A549 (cell line): Measurements from ENCODE around the gene CHIC2. TPM values are rescaled to one million over a fixed set of nuclear protein-coding genes. Genes with fewer than 3 reads are reported as not detected.

Source experiments
- ATAC-seq, 2 experiments: fragments of 200-7000 bp in 1 of 2; fragments of >200 bp in 1 of 2; cut with Nextera tagmentation in 1 of 2; cut with Tn5 transposase in 1 of 2; 3 replicates each; pipeline versions ENCODE4 v1.8.0 to v1.9.1; 2018 to 2020; ENCODE audit warnings: mild to moderate bottlenecking in 1 of 2, moderate library complexity in 1 of 2
- CTCF ChIA-PET: fragments of 300-600 bp; sonication (Branson Sonifier 250); formaldehyde crosslinking; extraction: SDS; loops from one replicate; lab custom pipeline; 2021; ENCODE audit warnings: antibody characterized with exemption, inconsistent platforms; lab: Yijun Ruan, JAX
- POLR2A ChIA-PET: fragments of 350-600 bp; formaldehyde crosslinking; extraction: SDS; loops from one replicate; lab custom pipeline; 2021; ENCODE audit warnings: antibody characterized with exemption, inconsistent platforms; lab: Yijun Ruan, JAX
- DNase-seq, 2 experiments: peaks; one replicate each; pipeline versions ENCODE4 v3.0.0 to v3.0.0-alpha.2; 2011 to 2016; ENCODE audit warnings: low read depth in 1 of 2, low spot score in 1 of 2
- FAIRE-seq: peaks from 2 replicates; lab custom pipeline; 2011; peaks lifted over from hg19 to GRCh38; lab: Jason Lieb, UNC
- H3K27ac ChIP-seq, 2 experiments: fragments of >200 bp; sonication (Bioruptor Twin); formaldehyde crosslinking; 3 replicates each; pipeline ENCODE4 v1.5.1; 2016 to 2017
- H3K4me1 ChIP-seq: fragments of >200 bp; sonication (Bioruptor Twin); formaldehyde crosslinking; 3 replicates; pipeline ENCODE4 v1.6.1; 2016
- H3K4me2 ChIP-seq: fragments of >200 bp; sonication (Bioruptor Twin); formaldehyde crosslinking; 3 replicates; pipeline ENCODE4 v1.6.1; 2016
- H3K4me3 ChIP-seq: fragments of >200 bp; sonication (Bioruptor Twin); formaldehyde crosslinking; 3 replicates; pipeline ENCODE4 v1.5.1; 2016
- H3K9me3 ChIP-seq: fragments of >200 bp; sonication (Bioruptor Twin); formaldehyde crosslinking; 3 replicates; pipeline ENCODE4 v1.6.1; 2016
- BCL3 ChIP-seq: fragments of >200 bp; sonication (Bioruptor Twin); formaldehyde crosslinking; IDR thresholded peaks from 3 replicates; pipeline ENCODE4 v1.6.1; 2016
- CBX2 ChIP-seq: fragments of 200-600 bp; sonication (generic); IDR thresholded peaks from 2 replicates; pipeline ENCODE4 v1.6.1; 2016; ENCODE audit warnings: low read depth, mild to moderate bottlenecking, borderline replicate concordance
- CBX8 ChIP-seq: fragments of 200-600 bp; sonication (generic); IDR thresholded peaks from 2 replicates; pipeline ENCODE4 v1.6.1; 2016
- CHD4 ChIP-seq: fragments of 200-600 bp; sonication (generic); IDR thresholded peaks from 2 replicates; pipeline ENCODE4 v1.6.1; 2016; ENCODE audit warnings: antibody characterized with exemption, mild to moderate bottlenecking, borderline replicate concordance
- CTCF ChIP-seq: fragments of >200 bp; sonication (Bioruptor Twin); formaldehyde crosslinking; IDR thresholded peaks from 3 replicates; pipeline ENCODE4 v1.5.1; 2016
- EHF ChIP-seq: fragments of 250-450 bp; sonication (Bioruptor Pico); IDR thresholded peaks from 2 replicates; pipeline ENCODE4 v1.5.0; 2020; ENCODE audit warnings: mild to moderate bottlenecking
- FOSB ChIP-seq: fragments of 250-450 bp; sonication (Bioruptor Pico); IDR thresholded peaks from 2 replicates; pipeline ENCODE4 v1.5.0; 2020; ENCODE audit warnings: mild to moderate bottlenecking, moderate library complexity
- GATA3 ChIP-seq: IDR thresholded peaks from 2 replicates; pipeline ENCODE4 v1.6.1; 2012; ENCODE audit warnings: borderline replicate concordance
- HDAC2 ChIP-seq: fragments of 200-600 bp; sonication (generic); IDR thresholded peaks from 2 replicates; pipeline ENCODE4 v1.6.1; 2016
- HEYL ChIP-seq: fragments of 250-450 bp; sonication (Bioruptor Pico); IDR thresholded peaks from 2 replicates; pipeline ENCODE4 v1.8.0; 2021; ENCODE audit warnings: mild to moderate bottlenecking, moderate library complexity
- HOXA7 ChIP-seq: fragments of 250-450 bp; sonication (Bioruptor Pico); IDR thresholded peaks from 2 replicates; pipeline ENCODE4 v1.5.0; 2020; ENCODE audit warnings: mild to moderate bottlenecking, moderate library complexity
- HOXB13 ChIP-seq: fragments of 250-450 bp; sonication (Bioruptor Pico); IDR thresholded peaks from 2 replicates; pipeline ENCODE4 v1.5.0; 2020; ENCODE audit warnings: low read depth, mild to moderate bottlenecking, moderate library complexity
- HOXB5 ChIP-seq: fragments of 250-450 bp; sonication (Bioruptor Pico); IDR thresholded peaks from 2 replicates; pipeline ENCODE4 v1.5.0; 2020; ENCODE audit warnings: mild to moderate bottlenecking, moderate library complexity
- JUN ChIP-seq, 2 experiments: fragments of >200 bp; sonication (Bioruptor Twin); formaldehyde crosslinking; IDR thresholded peaks; 2 replicates in 1 of 2; 3 replicates in 1 of 2; pipeline ENCODE4 v1.6.1; 2016 to 2017
- JUNB ChIP-seq: fragments of >200 bp; sonication (Bioruptor Twin); formaldehyde crosslinking; IDR thresholded peaks from 2 replicates; pipeline ENCODE4 v1.6.1; 2016
- KDM1A ChIP-seq: fragments of 200-600 bp; sonication (generic); IDR thresholded peaks from 2 replicates; pipeline ENCODE4 v1.6.1; 2016; ENCODE audit warnings: low read depth, mild to moderate bottlenecking
- MAX ChIP-seq: IDR thresholded peaks from 2 replicates; pipeline ENCODE4 v1.6.1; 2012
- MYC ChIP-seq: IDR thresholded peaks from 2 replicates; pipeline ENCODE4 v1.6.1; 2012; ENCODE audit warnings: mild to moderate bottlenecking, inconsistent platforms, low read length, improper control_type of control experiment, borderline replicate concordance
- NFE2L2 ChIP-seq: fragments of 150-350 bp; conservative IDR thresholded peaks from 2 replicates; pipeline ENCODE4 v1.6.1; 2014; ENCODE audit warnings: low read length
- PBX3 ChIP-seq: IDR thresholded peaks from 2 replicates; pipeline ENCODE4 v1.6.1; 2012
- POLR2AphosphoS2 ChIP-seq: conservative IDR thresholded peaks from 2 replicates; pipeline ENCODE4 v1.6.1; 2012; ENCODE audit warnings: low read length, improper control_type of control experiment, inconsistent platforms
- RAD21 ChIP-seq, 2 experiments: fragments of >200 bp in 1 of 2; sonication (Bioruptor Twin) in 1 of 2; formaldehyde crosslinking in 1 of 2; IDR thresholded peaks in 1 of 2; conservative IDR thresholded peaks in 1 of 2; 2 replicates in 1 of 2; 3 replicates in 1 of 2; pipeline ENCODE4 v1.6.1; 2012 to 2018; ENCODE audit warnings: inconsistent platforms in 1 of 2
- RNF2 ChIP-seq: fragments of 200-600 bp; sonication (generic); IDR thresholded peaks from 2 replicates; pipeline ENCODE4 v1.6.1; 2016; ENCODE audit warnings: low read depth, mild to moderate bottlenecking, antibody characterized with exemption, moderate library complexity, borderline replicate concordance
- SMC3 ChIP-seq: fragments of >200 bp; sonication (Bioruptor Twin); formaldehyde crosslinking; IDR thresholded peaks from 3 replicates; pipeline ENCODE4 v1.6.1; 2018; ENCODE audit warnings: inconsistent platforms
- TP53 ChIP-seq: fragments of 250-450 bp; sonication (Bioruptor Pico); IDR thresholded peaks from 2 replicates; pipeline ENCODE4 v1.5.0; 2021; ENCODE audit warnings: mild to moderate bottlenecking, moderate library complexity
- ZFP36 ChIP-seq: fragments of 450-650 bp; IDR thresholded peaks from 2 replicates; pipeline ENCODE4 v1.6.1; 2014; ENCODE audit warnings: borderline replicate concordance; ENCODE audit not compliant: partially characterized antibody
- ZNF302 ChIP-seq: fragments of 250-450 bp; sonication (Bioruptor Pico); IDR thresholded peaks from 2 replicates; pipeline ENCODE4 v1.9.0; 2021; ENCODE audit warnings: inconsistent platforms, mild to moderate bottlenecking, moderate library complexity
- WGBS: methylation state at CpG from one replicate; pipeline ENCODE4 v1.1.6; 2017; ENCODE audit errors: missing lambda C conversion rate; 5-methylcytosine and 5-hydroxymethylcytosine counted together
- polyA plus RNA-seq, 4 experiments: library from polyadenylated mRNA; depleted of rRNA in 3 of 4; stranded (reverse); fragments of >200 nt; fragmentation: RNase III in 1 of 4; extraction: RNeasy Plus Mini Kit Qiagen cat#74134 plus additional on column Dnase treatment in 1 of 4; gene quantifications; 2 replicates in 3 of 4; 3 replicates in 1 of 4; pipeline ENCODE4 v1.2.3, GENCODE V29; 2011 to 2017

The CHIC2 gene
- polyA plus RNA-seq, 2 of the 4 experiments (the other 2 are of a cell fraction), result 5.9 to 10.1 TPM

DNA sequence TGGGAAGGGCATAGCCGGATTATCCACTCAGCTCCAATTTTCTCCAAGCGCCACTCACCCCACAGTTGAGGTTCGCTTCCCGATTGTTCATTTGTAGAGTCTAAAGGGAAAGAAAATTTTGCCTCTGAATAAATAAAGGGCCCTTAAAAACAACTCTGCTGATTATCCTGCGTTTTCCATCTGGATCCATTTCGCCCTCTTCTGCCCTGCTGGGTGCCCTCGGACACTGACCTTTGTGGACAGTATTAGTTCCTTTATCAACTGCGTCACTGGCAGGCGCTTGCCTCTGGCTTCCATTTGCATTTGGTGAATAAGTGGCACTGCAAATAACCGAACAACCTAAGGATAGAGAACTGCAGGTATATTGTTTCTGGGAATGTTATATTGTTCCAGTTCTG lies 45.6 kb upstream of the CHIC2 start:
- Histone ChIP-seq H3K27ac (no peak overlapping the region), H3K4me2 (no peak overlapping the region), H3K9me3 (no peaks in the 10 kb centered on the region), H3K4me1 (no peaks in the 10 kb centered on the region), H3K4me3 (no peak overlapping the region)
- ChIA-PET POLR2A (no interaction called here), CTCF (no interaction called here)
- no peak for TF ChIP-seq RAD21 (conservative IDR thresholded peaks at IDR 0.05 in 1 of 2, IDR thresholded peaks at IDR 0.05 in 1 of 2)
- TF ChIP-seq EHF, result no peak
- no peak for TF ChIP-seq JUN (IDR thresholded peaks at IDR 0.05)
- TF ChIP-seq PBX3, result no peak
- no peak for TF ChIP-seq KDM1A
- no peak for TF ChIP-seq HOXB5 (CRISPR knock-in tag)
- no peak for TF ChIP-seq JUNB
- no peak for TF ChIP-seq POLR2AphosphoS2
- no peak for TF ChIP-seq MAX
- no peak for TF ChIP-seq MYC
- no peak for TF ChIP-seq CBX8
- TF ChIP-seq RNF2, result no peak
- DNase-seq, result no peak
- 78% methylated on average over 10 of the region's 10 CpGs for WGBS
- no peak for FAIRE-seq
- no peak for ATAC-seq

DNA sequence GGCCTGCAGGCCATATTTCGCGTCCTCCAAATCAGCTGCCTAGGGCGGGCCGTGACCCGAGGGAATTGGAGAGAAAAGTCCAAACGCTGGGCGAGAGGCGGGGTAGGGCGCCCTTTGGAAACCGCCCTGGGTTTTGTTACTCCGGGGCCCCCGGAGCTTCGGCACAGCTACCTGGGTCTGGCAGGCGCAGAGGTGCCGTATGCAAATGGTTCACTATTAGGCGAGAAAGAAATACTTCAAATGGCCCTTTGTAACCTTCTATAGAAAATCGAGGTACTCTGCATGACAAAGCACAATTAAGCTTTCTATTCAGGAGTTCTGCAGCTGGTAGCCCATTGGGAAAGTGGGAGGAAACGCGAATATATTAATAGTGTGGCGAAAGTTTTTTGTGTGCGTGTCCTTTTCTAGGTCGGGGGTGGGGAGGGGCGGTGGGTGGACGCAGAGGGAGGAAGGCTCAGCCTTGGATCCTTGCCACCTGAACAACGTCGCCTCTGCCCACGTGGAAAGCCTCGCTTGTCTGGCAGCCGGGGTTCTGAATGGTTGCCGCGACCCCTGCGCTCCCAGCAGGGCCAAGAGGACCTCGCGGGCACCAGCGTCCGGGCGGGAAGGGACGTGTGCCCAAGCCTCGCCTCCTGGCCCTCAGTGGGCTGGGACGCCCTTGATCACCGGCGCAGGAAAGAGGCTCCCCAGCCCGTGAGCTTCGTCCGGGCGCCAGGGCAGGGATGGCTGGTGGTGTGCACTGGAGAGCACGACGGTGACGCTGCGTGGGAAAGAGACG lies 45.0 kb upstream of the CHIC2 start:
- TF ChIP-seq NFE2L2 (no peak), CBX2 (no peak), CHD4 (no peak), HOXB5 (CRISPR knock-in tag) (no peak), HEYL (CRISPR knock-in tag) (no peak), ZFP36 (no peak), GATA3 (no peak), EHF (no peak), TP53 (CRISPR knock-in tag) (no peak), HDAC2 (no peak), BCL3 (no peak), SMC3 (no peak), HOXA7 (CRISPR knock-in tag) (no peak), CTCF (no peak), FOSB (no peak), PBX3 (no peak), HOXB13 (CRISPR knock-in tag) (no peak), ZNF302 (CRISPR knock-in tag) (no peak)
- TF ChIP-seq, all 56 proteins: peak for 0
- Histone ChIP-seq H3K27ac (no peak overlapping the region), H3K4me2 (no peak overlapping the region), H3K4me3 (no peak overlapping the region), H3K4me1 (no peaks in the 10 kb centered on the region), H3K9me3 (no peaks in the 10 kb centered on the region)
- ChIA-PET POLR2A (no interaction called here), CTCF (no interaction called here)
- WGBS, result 85% methylated on average over 50 of the region's 51 CpGs
- ATAC-seq (no peak), DNase-seq (no peak), FAIRE-seq (no peak)
